Measurements from ENCODE around the gene GNB1L. TPM values are rescaled to one million over a fixed set of nuclear protein-coding genes. Genes with fewer than 3 reads are reported as not detected.

Gene GNB1L
- total and polyA plus RNA-seq, 9 of the 15 experiments (the other 6 are each of a cell fraction or from before 2014, with no cell fraction given), result 0.56 to 50.5 (median 10.2) TPM

DNA sequence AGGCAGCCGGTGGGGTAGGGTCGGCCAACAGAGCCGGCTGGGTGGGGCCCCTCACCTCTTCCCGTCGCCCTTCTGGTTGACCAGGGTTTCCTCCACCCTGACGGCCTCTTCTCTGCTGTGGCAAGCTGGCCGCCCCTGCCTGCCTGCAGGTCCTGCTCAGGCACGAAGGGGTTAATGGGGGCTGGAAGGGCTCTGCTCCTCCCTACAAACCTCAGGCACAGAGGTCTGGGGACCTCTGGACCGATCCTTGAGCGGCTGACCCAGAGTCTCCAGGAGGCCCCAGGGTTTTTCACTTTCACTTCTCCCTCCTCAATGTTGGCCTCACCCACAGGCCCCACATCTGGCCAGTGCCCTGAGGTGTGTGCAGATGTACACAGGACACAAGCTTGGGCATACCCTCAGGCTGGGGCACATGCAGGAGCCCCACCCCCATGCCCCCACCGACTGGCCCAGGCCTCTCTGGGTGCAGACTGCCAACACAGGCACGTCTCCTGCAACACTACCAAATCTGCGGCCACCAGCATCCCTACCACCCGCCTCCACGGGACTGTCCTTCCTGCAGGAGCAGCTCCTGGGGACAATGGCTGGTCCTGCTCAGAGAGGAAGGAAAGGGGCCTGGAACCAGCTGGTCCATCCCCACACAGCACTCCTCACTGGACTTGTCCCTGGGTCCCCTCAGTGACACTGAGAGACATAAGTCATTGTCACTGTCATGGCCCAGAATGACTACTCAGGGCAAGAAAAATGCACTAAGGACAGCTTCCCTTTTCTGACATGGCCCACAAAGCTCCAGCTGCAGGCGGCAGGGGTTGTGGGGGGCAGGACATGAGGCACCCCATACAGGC is 97.3 kb downstream of the GNB1L start (continued):
- no peak for TF ChIP-seq ZNF318 (IDR thresholded peaks at IDR 0.05; ENCODE audit: borderline replicate concordance in 1 of 2, low read depth in 1 of 2)
- TF ChIP-seq, protein P1, sequence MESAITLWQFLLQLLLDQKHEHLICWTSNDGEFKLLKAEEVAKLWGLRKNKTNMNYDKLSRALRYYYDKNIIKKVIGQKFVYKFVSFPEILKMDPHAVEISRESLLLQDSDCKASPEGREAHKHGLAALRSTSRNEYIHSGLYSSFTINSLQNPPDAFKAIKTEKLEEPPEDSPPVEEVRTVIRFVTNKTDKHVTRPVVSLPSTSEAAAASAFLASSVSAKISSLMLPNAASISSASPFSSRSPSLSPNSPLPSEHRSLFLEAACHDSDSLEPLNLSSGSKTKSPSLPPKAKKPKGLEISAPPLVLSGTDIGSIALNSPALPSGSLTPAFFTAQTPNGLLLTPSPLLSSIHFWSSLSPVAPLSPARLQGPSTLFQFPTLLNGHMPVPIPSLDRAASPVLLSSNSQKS (CRISPR knock-in tag; IDR thresholded peaks at IDR 0.05), result no peak
- TF ChIP-seq MXI1 (IDR thresholded peaks at IDR 0.05; ENCODE audit: low read depth, low read length), result no peak
- TF ChIP-seq, protein P2, sequence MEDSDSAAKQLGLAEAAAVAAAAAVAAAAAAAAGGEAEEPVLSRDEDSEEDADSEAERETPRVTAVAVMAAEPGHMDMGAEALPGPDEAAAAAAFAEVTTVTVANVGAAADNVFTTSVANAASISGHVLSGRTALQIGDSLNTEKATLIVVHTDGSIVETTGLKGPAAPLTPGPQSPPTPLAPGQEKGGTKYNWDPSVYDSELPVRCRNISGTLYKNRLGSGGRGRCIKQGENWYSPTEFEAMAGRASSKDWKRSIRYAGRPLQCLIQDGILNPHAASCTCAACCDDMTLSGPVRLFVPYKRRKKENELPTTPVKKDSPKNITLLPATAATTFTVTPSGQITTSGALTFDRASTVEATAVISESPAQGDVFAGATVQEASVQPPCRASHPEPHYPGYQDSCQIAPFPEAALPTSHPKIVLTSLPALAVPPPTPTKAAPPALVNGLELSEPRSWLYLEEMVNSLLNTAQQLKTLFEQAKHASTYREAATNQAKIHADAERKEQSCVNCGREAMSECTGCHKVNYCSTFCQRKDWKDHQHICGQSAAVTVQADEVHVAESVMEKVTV (CRISPR knock-in tag; IDR thresholded peaks at IDR 0.05), result no peak
- no peak for TF ChIP-seq BACH1 (tag; IDR thresholded peaks at IDR 0.05)
- no peak for TF ChIP-seq PHB (CRISPR knock-in tag; IDR thresholded peaks at IDR 0.05)
- no peak for TF ChIP-seq ZNF384 (IDR thresholded peaks at IDR 0.05; ENCODE audit: low read depth, low read length)
